Measurements from ENCODE around the gene SPTBN1.

Gene SPTBN1

DNA sequence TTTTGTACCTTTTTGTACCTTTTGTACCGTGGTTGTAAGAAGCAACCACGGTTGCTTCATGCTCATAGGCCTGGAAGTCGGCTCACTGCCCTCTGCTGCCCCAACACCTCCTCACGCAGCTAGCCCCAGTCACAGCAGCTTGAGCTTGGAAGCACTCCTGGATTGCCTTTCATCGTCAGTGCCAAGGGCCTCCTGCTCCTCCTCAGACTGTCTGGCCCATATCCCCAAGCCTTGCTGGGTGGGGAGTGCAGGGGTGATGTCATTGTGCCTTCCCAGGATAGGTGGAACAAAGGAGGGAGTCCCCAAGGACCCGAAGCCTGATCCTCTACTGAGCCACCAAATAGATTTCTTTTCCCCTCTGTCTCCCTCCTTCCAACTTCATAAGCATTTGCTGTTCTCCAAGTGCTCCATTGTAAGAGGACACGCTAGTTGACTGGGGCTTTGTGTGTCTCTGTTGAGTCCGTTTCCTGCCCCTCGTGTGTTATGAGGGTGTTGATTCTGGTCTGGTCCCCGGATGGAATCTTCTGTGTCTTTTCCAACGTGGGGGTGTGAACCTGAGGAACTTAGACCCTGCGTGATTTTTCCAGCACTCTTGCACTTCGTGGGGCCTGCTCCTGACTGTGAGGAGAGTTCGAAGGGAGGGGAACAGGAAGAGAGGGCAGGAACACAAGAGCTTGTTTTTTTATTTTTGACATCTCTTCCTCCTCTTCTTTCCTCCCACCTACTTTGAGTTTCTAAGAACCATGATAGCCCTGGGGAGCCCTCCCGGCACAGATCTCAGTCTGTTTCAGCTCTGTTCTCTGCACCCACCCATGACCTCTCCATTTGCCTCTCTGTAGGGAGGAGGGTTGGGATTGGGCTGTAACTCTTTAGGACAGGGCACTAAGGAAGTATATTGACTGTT is 140.1 kb downstream of the SPTBN1 start:
- no peak for DNase-seq

DNA sequence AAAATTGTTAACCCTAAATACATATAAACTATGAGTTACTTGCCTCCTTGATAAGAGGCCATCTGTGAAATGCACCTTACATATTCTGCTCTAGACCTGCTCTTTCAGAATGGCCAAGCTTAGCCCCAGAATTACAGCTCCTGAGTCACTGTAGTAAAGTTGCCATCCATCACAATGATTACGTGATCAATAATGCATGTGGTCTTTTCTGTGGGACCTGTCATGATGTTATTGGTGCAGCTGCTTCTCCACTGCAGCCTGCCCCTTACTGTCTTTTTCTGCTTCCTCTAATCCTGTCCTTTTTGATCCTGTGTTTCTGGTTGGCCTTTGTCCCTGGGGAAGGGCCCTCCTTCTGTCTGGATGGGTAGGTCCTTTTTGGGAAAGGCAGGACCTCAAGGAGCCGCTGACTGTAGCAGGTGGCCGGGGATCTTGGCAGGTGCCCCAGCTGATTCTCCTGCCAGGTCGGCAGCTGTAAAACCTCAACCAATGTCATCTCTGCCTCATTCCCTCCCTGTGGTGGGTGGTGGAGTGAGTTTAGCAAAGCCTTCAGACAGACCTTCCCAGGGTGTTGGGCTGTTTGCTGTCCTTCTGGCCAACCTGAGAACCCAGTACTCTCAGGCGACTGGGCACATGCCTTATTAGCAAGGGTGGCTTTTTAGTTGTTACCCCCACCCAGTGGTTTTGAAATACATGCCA is 141.2 kb downstream of the SPTBN1 start:
- peak; percentile 39 for DNase-seq

DNA sequence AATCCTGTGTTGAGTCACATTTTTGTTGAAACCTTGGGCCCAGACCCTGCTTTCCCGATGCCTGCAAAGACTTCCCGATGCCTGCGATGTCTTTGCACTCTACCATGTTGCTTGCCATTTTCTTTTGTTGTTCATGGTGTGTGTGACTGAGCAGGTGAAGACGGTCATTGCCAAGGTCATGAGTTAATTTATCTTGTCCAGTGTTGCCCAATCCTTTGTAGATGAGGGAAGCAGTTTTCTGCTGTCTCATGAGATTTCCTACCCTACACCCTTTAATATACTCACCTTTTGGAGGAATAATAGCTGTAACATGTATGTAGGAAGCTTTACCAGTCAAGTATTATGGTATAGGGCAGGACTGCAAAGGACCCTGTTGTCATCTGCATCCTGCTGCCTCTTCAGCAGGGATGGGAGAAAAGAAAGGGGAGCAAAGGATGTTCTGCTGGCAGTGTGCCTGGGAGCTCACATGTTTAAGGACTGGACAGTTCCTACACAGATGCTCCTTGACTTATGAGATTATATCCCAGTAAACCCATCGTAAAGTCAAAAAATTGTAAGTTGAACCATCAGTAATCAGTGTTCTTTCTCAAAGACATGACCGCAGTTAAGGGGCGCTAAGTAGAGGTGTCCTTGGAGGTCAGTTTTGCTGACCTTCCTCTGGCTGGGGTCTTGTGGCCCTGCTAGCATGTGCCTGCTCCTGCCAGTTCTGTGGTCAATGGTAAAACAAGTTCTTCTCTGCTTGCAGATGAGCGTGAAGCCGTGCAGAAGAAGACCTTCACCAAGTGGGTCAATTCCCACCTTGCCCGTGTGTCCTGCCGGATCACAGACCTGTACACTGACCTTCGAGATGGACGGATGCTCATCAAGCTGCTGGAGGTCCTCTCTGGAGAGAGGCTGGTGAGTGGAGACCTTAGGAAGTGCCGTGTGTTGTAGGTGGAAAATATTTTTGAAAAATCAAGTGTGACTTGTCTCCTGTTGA is 142.5 kb downstream of the SPTBN1 start:
- DNase-seq: no peak

DNA sequence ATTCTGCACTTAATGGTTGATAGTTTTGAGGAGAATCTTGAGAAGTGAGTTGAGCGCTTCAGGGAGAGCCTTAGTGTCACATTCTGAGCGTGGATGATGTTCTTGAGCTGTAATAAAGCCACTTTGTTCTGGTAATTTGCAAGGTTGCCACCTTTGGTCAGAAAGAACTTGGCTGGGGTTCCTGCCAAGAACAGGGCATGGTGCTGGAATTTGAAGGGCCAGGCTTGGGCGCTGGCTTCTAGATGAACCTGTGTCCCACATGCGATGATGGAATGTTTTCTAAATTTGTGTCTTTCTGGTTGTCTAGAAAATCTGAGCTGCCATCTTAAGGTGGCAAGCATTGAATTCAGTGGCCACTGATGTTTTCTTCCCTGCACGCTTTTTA is 143.2 kb downstream of the SPTBN1 start:
- DNase-seq: no peak

DNA sequence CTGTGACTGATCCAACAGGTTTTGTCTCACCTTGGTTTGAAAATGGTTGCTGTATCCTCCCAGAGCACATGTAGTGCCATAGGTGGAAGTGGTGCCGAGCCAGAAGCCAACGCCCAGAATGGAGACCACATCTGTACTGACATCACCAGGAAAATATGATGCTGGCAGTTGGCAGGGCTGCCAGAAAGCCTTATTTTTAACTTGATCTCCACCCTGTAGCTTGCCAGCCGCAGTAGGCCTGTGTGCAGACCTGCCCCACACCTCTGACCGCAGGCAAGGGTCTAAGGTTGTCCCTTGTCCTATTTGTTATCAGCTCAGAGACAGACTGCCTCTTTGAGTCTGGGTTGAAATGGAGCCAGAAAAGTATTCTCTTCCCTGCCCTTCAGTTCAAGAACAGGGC is 143.8 kb downstream of the SPTBN1 start:
- no peak for DNase-seq

DNA sequence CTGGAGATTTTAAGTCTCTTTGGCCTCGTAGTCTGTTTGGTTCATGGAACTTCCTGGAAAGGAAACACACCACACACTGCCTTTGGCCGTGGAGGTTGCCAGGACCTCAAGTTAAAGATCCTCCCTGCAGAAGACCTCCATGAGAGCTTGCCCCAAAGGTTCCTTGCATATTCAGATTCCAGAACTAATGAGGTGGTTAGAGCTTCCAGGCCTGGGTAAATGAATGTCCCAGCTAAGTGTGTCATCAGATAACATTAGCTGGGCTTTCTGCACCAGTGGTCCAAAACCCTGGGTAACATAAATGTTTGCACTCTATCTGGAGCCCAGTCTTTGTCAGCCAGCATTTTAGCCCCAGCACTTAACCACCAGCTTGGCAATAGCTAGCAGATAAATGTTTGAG is 145.2 kb downstream of the SPTBN1 start:
- no peak for DNase-seq

DNA sequence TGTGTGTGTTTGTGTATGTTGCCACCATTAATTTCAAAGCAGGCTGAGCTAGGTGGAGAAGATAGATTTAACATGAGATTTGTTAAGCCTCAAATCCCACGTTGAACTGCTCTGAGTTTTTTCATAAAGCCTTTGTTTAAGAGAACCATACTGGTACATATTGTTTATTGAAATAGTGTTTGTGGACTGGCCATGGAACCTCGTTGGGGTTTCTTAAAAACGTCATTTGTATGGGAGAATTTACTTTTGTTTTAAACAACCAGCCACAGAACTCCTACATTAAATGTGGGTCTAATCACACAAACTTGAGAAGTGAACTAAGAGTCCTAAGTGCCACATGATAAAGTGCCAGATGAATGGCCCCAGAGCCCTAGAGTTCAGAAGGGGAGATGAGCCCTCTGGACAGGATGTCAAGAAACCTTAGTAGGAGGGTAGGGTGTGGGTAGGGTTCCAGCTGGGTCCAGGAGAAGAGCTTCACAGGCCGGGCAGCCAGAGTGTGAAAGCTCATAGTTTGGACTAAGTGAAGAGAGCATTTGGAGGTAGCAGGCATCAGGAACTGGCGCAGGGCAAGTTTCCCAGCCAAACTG is 146.7 kb downstream of the SPTBN1 start:
- no peak for DNase-seq

DNA sequence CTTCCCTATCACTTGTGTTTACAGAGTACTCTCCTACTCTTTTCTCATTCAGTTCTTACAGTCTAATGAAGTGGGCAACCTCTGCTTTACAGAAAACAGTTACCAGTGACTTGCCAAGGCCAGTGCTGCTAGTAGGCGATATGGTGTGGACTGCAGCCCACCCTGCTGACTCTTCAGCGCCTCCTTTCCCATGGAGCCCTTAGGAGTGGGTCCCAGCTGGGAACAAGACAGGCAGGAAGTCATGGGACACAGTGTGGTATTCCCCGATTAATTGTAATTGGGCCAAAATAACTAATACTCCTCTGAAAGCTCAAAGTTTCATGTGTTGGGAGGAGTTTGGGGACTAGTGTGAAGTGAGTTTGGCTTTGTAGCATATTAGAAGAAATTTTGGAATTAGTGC is 147.2 kb downstream of the SPTBN1 start:
- no peak for DNase-seq

DNA sequence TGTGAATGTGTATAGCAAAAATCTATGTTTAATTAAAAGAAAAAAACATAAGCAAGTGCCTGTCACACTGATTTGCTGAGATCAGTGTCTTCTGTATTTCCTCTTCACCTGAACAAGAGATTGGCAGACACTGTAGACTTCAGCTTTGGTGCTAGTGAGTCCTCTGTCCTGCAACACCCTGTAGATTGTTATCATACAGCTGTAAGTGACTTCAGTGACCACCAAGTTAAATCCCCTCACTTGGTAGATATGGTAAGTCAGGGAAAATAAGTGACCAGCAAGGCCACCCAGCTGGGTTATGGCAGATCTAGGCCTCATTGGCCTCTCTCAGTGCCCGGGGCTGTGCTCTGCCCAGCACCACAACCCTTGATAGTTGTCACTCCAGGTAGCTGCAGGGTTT is 147.7 kb downstream of the SPTBN1 start:
- no peak for DNase-seq

DNA sequence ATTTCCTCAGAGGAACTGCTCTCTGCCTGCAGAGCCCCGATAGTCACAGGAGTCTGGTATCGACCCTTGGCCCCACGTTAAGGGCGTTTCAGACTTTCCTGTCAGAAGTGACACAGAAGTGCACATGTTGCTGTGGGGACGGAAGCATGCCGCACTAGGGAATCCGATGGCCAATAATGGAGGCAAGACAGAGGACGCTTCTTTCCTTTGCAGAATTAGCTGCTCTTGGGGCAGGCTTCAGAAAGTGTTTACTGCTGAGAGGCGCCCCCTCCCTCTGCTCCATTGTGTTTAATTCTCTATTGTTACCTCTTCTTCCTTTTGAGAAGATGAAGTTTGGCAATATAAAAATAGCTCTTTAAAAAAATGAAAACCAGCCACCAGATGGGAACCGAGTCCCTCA is 148.7 kb downstream of the SPTBN1 start:
- DNase-seq: no peak

DNA sequence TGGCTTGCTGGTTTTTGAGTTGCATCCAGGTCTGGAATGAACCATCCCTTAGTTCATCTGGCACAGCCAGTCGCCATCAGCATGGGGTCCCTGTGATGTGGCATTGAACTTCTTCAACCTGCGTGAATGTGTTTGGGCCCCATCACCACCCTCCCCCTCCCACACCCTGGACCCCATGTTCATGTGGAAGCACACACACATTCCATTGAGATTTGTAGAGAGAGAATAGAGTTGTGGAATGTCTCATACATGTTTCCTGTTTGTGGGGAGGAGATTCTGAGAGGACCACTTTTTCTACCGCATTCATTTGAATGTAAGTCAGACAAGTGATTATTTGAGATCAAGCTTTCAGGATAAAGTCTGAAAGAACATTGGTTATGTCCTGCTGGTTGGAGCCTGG is 149.7 kb downstream of the SPTBN1 start:
- no peak for DNase-seq

DNA sequence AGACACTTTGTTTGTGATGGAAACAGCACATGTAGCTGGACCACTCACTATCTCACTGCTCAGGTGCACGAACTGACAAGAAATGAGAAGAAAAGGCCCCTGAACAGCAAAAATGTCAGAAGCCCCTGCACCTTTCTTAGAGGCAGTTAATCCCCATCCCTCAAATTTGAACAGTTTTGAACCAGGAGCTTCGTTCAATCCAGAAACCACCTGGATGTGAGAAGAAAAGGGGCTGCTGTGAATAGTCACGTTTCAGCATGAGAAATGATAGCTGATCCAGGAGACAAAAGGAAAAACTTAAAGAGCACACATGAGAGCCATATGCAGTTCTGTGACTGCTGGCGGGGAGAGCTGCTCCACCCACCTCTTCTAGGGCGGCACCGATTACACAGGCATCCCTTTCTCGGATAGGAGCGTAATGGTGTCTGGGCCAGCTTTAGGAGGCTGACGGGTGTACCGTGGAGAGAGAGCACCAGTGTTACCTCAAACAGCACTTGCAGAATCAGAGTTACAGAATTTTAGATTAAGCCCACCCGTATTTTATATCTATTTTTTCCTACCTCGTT is 150.3 kb downstream of the SPTBN1 start:
- DNase-seq: no peak

DNA sequence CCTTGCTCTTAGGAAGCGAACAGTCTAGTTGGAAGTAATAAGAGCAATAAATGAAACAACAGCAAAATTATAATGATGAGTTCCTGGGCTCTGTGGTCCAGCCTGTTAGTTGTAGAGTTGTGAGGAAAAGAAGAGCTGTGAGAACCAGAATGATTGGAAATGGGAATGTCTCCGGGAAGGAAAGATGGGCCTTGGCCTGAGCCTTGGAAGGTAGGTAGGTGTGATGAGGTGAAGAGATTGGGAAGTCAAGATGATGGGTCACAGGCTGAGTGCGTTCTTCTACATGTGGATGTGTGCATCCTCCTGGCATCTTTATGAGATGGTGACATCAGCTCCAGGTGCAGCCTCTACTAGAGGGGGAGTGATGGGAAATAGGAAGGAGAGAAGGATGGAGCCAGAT is 152.1 kb downstream of the SPTBN1 start:
- DNase-seq: no peak

DNA sequence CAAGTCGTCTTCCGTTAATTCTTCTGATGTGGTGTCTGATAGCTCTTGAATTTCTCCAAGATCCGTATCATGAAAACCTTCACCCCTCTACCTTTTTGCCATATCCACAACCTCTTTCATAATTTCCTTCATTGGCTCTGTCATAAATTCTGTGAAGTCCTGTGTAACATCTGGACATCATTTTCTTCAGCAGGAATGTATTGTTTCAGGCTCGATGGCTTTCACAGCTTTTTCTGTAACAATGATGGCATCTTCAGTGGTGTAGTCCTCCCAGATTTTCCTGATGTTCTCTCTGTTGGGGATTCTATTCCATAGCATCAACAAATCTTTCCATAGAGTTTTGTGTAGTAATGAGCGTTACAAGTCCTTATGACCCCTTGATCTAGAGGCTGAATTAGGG is 153.1 kb downstream of the SPTBN1 start:
- no peak for DNase-seq

DNA sequence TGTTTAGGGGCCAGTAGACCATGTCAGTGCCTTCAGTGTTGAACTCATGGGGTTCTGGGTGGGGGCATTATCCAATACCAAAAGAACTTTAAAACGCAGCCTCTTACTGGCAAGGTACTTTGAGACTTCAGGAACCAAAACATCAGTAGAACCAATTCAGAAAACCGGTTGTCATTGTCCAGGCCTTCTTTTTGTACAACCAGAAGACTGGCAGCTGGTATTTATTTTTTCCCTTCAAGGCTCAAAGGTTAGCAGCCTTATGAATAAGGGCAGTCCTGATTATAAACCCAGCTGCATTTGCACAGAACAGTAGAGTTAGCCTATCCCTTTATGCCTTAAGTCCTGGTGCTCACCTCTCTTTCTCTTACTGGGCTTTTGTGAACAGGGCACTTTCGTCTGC is 153.5 kb downstream of the SPTBN1 start:
- DNase-seq: no peak

DNA sequence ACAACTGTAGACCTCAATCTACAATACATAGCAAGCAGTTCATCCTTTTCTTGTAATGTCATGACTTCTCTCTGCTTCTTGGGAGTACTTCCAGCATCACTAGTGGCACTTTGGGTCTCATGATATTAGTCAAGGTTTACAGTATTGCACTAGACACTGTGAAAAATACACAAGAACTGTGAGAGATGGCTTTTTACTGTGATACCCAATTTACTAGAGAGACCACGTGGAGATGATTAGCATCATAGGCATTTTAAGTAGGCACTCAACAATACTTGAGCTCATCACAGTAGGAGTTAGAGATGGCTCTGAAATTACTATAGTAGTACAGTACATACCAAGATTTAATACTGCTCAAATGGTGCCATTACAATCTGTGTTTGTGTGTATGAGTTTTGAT is 154.6 kb downstream of the SPTBN1 start:
- no peak for DNase-seq

DNA sequence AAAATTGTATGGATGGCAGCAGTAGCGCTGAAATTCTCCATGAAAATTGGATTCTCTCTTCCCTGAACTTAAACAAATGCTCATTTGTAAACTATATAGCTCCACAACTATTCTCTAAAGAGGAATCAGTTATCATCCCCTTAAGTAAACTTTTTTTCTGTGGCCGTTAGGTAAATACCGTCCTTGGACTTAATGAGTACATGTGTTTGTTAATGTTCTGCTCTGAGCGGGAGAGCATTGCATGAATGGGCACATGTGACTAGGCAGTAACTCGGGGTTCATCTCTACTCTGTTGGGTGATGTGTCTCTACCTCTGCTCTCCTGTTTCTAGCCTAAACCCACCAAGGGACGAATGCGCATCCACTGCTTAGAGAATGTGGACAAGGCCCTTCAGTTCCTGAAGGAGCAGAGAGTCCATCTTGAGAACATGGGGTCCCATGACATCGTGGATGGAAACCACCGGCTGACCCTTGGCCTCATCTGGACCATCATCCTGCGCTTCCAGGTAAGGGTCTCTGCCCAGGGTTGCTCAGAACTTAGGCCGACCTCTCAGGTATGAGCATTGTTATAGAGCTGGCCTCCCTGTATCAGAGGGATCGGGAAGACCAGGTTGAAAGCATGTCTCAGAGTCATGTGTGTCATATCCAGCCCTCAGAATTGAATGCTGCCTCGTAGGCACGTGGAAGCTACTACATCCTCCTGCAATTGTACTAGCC is 155.9 kb downstream of the SPTBN1 start:
- DNase-seq: no peak

DNA sequence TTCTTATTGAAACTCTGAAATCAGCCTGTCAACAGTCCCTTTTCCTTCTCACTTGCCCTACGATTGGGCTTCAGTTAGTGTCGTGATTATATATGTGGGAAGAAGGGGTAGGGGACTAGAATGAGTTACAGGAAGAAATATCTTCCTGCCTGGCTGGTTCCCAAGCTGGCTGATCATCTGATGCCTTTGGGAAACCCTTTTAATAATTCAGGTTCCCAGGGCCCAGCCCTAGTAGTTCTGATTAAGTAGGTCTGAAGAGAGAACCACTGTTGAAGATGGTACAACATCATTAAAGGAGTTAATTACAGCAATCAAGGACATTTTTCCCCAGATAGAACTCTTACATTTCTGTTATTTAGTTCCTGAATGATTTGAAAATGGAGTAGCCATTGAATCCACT is 157.3 kb downstream of the SPTBN1 start:
- DNase-seq: no peak

DNA sequence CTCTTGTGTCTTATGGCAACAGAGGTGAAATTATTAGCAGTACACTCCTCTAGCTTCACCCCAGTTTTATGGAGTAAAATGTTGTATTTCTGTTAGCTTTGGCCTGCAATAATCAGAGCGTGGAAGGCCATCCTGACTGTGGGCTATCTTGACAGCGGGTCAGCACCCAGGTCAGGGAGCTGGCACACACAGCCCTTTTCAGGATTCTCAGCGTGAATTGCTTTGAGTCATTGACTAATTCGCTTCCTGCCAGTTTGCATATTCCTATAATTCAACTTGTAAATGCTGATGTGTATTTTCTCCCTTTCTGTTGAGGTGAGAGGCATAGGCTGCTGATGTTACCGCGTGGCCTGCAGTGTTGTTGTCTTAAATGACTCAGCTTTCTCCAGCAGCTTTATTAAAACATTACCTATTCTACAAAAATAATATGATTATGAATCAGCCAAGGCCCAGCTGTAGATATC is 157.7 kb downstream of the SPTBN1 start:
- DNase-seq: no peak

DNA sequence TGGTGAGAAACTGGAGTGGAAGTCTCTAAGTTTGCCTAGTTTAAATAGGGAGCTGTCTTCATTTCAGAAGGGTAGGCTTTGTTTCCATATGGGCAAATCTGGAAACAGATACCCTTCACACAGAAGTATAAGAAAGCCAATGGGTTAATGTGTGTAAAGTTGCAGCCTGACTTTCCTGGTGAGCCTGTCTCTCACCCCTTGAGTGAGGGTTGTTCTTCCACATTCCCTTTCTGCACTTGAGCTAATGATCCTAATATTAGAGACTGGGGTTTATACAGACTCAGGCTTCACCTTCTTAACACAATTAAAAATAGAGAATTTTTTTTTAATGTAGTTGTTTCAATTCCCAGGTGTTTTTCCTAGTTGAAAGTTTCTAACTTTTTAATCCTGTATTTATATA is 158.7 kb downstream of the SPTBN1 start:
- no peak for DNase-seq

DNA sequence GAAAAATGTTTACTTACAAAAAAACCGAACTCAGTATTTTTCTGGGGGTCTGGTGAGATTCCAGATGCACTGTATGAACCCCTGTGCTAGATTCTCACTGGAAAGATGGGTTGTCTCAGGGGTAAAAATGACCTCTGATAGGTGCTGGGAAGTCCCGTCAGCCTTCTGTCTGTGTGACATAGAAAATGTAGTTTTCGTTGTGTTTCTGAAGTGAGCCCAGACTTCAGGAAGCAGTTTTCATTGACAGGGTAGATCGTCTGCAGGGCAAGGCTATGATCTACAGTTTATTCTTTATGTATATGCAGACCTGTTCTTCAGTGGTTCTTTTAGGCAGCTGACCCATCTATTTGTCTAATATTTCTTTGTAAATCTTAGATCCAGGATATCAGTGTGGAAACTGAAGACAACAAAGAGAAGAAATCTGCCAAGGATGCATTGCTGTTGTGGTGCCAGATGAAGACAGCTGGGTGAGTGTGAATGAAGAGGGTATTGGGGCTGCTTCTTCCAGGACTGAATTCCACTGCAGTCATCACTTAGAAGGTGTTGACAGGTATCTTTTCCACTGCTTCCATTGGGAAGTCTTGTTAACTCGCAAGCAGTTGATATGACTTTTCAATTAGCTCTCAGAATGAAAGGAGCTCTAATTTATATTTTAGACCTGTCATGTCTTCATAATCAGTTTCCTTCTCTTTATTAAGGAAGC is 159.9 kb downstream of the SPTBN1 start:
- no peak for DNase-seq

Data from activated CD4-positive, CD25-positive, alpha-beta regulatory T cell treated with anti-CD3 and anti-CD28 coated beads, Interleukin-2, amount 50 U/mL, for 72 hours (primary cell).